Epithelial cell of esophagus (primary cell): ENCODE results near the gene NHLRC2.

Source experiments
- DNase-seq: peaks from one replicate; pipeline ENCODE4 v3.0.0; 2010; ENCODE audit warnings: low read depth
- H3K4me3 ChIP-seq: 2 replicates; pipeline ENCODE4 v1.5.1; 2011; ENCODE audit warnings: mild to moderate bottlenecking, low read length, control low read depth
- CTCF ChIP-seq: IDR thresholded peaks from 2 replicates; pipeline ENCODE4 v1.5.1; 2011; ENCODE audit warnings: low read depth, mild to moderate bottlenecking, low read length, control low read depth, inconsistent platforms; ENCODE audit not compliant: insufficient read depth; ENCODE audit errors: missing control alignments

NHLRC2 gene

GRCh38 chr10:113958631-113959382 is 104.3 kb downstream of the NHLRC2 start:
- no peak overlapping the region for H3K4me3 ChIP-seq
- no peak for TF ChIP-seq CTCF
- DNase-seq = peak; percentile 74

- no peak for TF ChIP-seq CTCF
- H3K4me3 ChIP-seq = no peak overlapping the region
- DNase-seq = peak; percentile 25
These were observed 104.9 kb downstream of the NHLRC2 start for GRCh38 chr10:113959383-113959760.

GRCh38 chr10:113960617-113961181 is 106.2 kb downstream of the NHLRC2 start:
- peak; percentile 72 for DNase-seq

GRCh38 chr10:113961182-113962031 is 106.9 kb downstream of the NHLRC2 start:
- H3K4me3 ChIP-seq = no peak overlapping the region
- TF ChIP-seq CTCF = no peak
- DNase-seq = no peak

More at GRCh38 chr10:113960617-113961181, 106.2 kb downstream of the NHLRC2 start:
- TF ChIP-seq CTCF = no peak
- no peak overlapping the region for H3K4me3 ChIP-seq

- DNase-seq = no peak
- H3K4me3 ChIP-seq = no peak overlapping the region
- TF ChIP-seq CTCF = no peak
These were observed 110.6 kb downstream of the NHLRC2 start for GRCh38 chr10:113965077-113965476.

- DNase-seq = no peak
- no peak for TF ChIP-seq CTCF
- H3K4me3 ChIP-seq = no peak overlapping the region
These were observed 111.2 kb downstream of the NHLRC2 start for GRCh38 chr10:113965683-113966082.
